Measurements from ENCODE around the gene MAL. TPM values are rescaled to one million over a fixed set of nuclear protein-coding genes. Genes with fewer than 3 reads are reported as not detected.

MAL gene
- total and polyA plus RNA-seq, 2 of the 13 experiments (the other 11 are each of a cell fraction or from before 2014, with no cell fraction given): not detected

DNA sequence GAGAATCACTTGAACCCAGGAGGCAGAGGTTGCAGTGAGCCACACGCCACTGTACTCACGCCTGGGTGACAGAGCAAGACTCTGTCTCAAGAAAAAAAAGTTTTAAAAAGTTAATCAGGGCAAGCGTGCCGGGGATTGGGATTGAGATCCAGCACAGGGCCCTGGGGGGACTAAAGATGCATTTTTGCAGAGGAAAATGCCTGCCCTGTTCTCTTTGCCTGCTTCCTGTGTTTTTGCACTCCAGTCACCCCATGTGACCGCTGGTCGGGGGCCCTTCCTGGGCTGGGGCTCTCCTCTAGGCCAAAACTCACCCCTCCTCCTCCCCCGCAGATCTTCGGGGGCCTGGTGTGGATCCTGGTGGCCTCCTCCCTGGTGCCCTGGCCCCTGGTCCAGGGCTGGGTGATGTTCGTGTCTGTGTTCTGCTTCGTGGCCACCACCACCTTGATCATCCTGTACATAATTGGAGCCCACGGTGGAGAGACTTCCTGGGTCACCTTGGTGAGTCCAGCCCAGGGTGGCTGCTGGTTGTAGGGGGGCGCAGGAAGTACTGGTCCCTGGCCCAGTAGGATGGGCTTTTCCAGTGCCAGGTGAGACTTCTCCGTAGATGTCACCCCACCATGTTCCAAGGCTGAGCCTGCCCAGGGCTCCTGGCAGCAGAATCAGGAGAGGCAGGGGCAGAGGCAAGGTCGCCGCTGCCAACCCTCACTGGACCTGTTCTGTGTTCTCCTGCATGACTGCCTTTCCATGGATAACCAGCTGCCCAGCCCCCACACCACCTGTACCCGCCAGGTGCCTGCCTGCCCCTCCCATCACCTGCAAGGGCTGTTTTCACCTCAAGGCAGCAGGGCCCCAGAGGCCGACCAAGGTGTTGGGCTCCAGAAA, 22.4 kb downstream of the MAL start (continued):
- TF ChIP-seq, protein P1, sequence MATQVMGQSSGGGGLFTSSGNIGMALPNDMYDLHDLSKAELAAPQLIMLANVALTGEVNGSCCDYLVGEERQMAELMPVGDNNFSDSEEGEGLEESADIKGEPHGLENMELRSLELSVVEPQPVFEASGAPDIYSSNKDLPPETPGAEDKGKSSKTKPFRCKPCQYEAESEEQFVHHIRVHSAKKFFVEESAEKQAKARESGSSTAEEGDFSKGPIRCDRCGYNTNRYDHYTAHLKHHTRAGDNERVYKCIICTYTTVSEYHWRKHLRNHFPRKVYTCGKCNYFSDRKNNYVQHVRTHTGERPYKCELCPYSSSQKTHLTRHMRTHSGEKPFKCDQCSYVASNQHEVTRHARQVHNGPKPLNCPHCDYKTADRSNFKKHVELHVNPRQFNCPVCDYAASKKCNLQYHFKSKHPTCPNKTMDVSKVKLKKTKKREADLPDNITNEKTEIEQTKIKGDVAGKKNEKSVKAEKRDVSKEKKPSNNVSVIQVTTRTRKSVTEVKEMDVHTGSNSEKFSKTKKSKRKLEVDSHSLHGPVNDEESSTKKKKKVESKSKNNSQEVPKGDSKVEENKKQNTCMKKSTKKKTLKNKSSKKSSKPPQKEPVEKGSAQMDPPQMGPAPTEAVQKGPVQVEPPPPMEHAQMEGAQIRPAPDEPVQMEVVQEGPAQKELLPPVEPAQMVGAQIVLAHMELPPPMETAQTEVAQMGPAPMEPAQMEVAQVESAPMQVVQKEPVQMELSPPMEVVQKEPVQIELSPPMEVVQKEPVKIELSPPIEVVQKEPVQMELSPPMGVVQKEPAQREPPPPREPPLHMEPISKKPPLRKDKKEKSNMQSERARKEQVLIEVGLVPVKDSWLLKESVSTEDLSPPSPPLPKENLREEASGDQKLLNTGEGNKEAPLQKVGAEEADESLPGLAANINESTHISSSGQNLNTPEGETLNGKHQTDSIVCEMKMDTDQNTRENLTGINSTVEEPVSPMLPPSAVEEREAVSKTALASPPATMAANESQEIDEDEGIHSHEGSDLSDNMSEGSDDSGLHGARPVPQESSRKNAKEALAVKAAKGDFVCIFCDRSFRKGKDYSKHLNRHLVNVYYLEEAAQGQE (IDR thresholded peaks at IDR 0.05; ENCODE audit: borderline replicate concordance in 1 of 2, low read depth in 1 of 2, low read length in 2 of 2): no peak
- TF ChIP-seq ZNF329 (CRISPR knock-in tag; IDR thresholded peaks at IDR 0.05; ENCODE audit: low read depth) (no peak), XBP1 (CRISPR knock-in tag; IDR thresholded peaks at IDR 0.05) (no peak), ZSCAN29 (CRISPR knock-in tag; conservative IDR thresholded peaks at IDR 0.05) (no peak)

DNA sequence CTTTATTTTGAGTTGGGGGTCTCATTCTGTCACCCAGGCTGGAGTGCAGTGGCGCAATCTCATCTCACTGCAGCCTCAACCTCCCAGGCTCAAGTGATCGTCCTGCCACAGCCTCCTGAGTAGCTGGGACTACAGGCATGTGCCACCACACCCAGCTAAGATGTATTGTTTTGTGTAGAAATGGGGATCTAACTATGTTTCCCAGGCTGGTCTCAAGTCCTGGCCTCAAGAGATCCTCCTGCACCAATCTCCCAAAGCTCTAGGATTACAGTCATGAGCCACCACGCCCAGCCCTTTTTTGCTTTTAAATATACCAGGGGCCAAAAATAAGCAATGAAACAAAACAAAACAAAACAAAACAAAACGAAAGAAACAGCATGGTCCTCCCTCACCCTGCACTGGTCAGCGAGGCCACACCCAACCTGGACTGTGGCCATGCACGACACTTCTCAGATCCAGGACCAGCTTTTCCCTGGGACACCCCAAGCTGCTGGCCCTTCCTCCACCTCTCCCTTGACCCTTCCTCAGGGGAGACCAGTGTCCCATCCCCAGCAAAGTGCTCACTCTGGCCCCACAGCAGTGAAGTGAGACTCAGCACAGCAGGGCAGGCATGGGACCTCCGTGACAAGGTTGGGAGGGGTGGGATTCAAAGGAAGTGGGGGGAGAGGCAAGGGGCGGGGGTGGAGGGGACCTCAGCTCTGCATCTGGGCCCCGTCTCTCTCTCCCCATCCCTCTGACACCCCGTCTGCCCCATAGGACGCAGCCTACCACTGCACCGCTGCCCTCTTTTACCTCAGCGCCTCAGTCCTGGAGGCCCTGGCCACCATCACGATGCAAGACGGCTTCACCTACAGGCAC, 23.5 kb downstream of the MAL start:
- ChIA-PET POLR2A (no interaction called here), CTCF (ENCODE audit: low intra/inter-chr PET ratio, low total read pairs) (no interaction called here)
- Histone ChIP-seq H3K27me3 (ENCODE audit: control insufficient read depth in 1 of 2, insufficient read depth in 2 of 2, low read length in 2 of 2) (peaks cover 11 to 82% of the 10 kb centered on the region in 2 experiments), H3K9ac (ENCODE audit: insufficient read depth, low read depth, low read length) (no peak overlapping the region), H3K4me1 (ENCODE audit: insufficient read depth, low read length) (0 out of 2 replicates have a peak, but pooled peaks cover 7% of the 10 kb centered on the region), H2AFZ (ENCODE audit: low read length) (no peak overlapping the region), H3K27ac (ENCODE audit: extremely low read length, insufficient read depth, low read length) (no peak overlapping the region), H3K4me2 (ENCODE audit: low read depth, low read length) (no peak overlapping the region), H3K4me3 (replicated peaks in 1 of 3; ENCODE audit: insufficient read depth in 1 of 3, low read depth in 2 of 3, low read length in 3 of 3) (no peak overlapping the region), H4K20me1 (ENCODE audit: insufficient read depth, low read length) (no peaks in the 10 kb centered on the region), H3K9me3 (ENCODE audit: low read length) (no peaks in the 10 kb centered on the region), H3K36me3 (replicated peaks in 1 of 2; ENCODE audit: control insufficient read depth in 1 of 2, insufficient read depth in 2 of 2, low read length in 2 of 2) (no peaks in the 10 kb centered on the region), H3K79me2 (ENCODE audit: insufficient read depth, low read length) (no peaks in the 10 kb centered on the region)
- ATAC-seq: no peak
- FAIRE-seq: no peak
- BruUV-seq (replicated peaks): no TSS peak
- no peak for DNase-seq (ENCODE audit: low spot score)
- in situ Hi-C loops (cut with HindIII; ENCODE audit: extremely low pct_ligation_motif_present, low pct_unique_long_range_greater_than_20kb): no loop called here
- intact Hi-C loops (cut with micrococcal nuclease; ENCODE audit: unreplicated experiment): no loop called here
- WGBS (ENCODE audit: low lambda C conversion rate): 27% methylated on average over 15 of the region's 15 CpGs
- TF ChIP-seq, protein P2, sequence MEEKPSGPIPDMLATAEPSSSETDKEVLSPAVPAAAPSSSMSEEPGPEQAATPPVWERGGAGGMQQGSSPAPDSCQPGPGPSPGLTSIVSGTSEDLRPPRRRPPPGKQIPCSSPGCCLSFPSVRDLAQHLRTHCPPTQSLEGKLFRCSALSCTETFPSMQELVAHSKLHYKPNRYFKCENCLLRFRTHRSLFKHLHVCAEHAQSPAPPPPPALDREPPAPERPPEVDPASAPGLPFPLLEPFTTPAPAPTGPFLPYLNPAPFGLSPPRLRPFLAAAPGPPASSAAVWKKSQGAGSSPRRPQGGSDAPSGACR (CRISPR knock-in tag; IDR thresholded peaks at IDR 0.05): no peak
- TF ChIP-seq MED13 (CRISPR knock-in tag; IDR thresholded peaks at IDR 0.05): no peak
- no peak for TF ChIP-seq ZSCAN25 (CRISPR knock-in tag; IDR thresholded peaks at IDR 0.05)
- TF ChIP-seq, protein P3, sequence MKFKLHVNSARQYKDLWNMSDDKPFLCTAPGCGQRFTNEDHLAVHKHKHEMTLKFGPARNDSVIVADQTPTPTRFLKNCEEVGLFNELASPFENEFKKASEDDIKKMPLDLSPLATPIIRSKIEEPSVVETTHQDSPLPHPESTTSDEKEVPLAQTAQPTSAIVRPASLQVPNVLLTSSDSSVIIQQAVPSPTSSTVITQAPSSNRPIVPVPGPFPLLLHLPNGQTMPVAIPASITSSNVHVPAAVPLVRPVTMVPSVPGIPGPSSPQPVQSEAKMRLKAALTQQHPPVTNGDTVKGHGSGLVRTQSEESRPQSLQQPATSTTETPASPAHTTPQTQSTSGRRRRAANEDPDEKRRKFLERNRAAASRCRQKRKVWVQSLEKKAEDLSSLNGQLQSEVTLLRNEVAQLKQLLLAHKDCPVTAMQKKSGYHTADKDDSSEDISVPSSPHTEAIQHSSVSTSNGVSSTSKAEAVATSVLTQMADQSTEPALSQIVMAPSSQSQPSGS (CRISPR knock-in tag; IDR thresholded peaks at IDR 0.05): no peak
- no peak for TF ChIP-seq ZNF224 (CRISPR knock-in tag; IDR thresholded peaks at IDR 0.05)
- TF ChIP-seq MTA1 (CRISPR knock-in tag; IDR thresholded peaks at IDR 0.05; ENCODE audit: borderline replicate concordance): no peak
- no peak for TF ChIP-seq ZNF501 (CRISPR knock-in tag; IDR thresholded peaks at IDR 0.05)
- TF ChIP-seq SMYD3 (CRISPR knock-in tag; IDR thresholded peaks at IDR 0.05): no peak
- TF ChIP-seq, protein P4, sequence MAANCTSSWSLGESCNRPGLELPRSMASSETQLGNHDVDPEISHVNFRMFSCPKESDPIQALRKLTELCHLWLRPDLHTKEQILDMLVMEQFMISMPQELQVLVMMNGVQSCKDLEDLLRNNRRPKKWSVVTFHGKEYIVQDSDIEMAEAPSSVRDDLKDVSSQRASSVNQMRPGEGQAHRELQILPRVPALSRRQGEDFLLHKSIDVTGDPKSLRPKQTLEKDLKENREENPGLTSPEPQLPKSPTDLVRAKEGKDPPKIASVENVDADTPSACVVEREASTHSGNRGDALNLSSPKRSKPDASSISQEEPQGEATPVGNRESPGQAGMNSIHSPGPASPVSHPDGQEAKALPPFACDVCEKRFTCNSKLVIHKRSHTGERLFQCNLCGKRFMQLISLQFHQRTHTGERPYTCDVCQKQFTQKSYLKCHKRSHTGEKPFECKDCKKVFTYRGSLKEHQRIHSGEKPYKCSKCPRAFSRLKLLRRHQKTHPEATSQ (CRISPR knock-in tag; IDR thresholded peaks at IDR 0.05; ENCODE audit: borderline replicate concordance): no peak

Measured in HepG2 (cell line).